NCI-H446 (cell line): ENCODE results near the gene SPAG16.

Experiments
- DNase-seq, 2 experiments: peaks; one replicate each; lab custom pipeline; 2025; lab: John Stamatoyannopoulos, UW

SPAG16 gene

DNA sequence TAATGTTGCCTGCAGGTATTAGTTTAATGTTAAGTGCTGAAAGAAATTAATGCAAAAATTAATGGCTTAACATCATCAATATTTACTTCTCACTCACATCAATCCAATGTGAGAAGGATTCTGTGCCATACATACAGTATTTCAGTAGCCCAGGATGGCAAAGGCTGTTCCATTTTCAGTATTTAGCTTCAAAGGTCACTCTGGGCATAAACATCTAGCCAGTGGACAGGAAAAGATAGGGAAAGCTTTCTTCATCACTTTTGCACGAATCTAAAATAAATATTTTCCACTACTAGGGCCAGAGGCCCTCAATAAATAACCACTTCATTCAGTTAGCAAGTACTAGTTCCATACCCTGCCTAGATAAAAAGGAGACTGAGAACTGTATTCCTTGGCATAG is 890.3 kb downstream of the SPAG16 start:
- no peak for DNase-seq

DNA sequence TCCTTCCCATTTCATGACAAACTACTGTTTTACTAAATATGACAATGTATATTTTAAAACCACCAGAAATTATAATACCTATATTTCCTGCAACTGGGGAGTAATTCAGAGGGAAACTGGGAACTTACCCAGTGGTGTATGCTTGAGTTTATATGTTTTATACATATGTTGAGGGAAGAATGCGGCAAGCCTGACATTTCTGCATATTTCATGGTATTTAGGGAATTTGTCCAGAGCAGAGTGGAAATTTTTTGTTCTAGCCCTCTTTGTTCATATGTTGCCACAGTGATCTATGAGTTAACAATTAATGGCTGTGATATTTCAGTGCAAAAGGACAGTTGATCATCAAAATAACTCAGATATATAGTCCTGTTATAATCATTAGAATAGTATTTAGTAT is 895.8 kb downstream of the SPAG16 start:
- no peak for DNase-seq

DNA sequence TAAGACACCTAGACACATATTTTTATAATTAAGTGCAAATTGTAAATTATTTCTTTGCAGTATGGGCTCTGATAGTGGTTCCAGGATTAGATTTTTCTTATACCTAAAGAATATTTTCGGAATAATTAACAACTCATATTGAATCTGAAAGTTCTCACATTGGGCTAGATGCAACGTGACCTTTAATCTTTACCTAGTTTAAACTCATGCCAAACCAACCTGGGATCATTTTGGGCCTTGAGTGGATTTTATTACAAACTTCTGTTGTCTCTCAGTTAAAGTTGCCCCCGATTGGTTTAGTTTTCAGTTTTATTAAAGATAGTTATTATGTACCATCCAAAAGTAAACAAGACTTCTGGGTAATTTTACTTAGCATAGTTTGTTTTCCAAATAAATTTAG is 896.4 kb downstream of the SPAG16 start:
- no peak for DNase-seq

GRCh38 chr2:214184461-214184860 is 900.2 kb downstream of the SPAG16 start:
- DNase-seq = no peak

DNA sequence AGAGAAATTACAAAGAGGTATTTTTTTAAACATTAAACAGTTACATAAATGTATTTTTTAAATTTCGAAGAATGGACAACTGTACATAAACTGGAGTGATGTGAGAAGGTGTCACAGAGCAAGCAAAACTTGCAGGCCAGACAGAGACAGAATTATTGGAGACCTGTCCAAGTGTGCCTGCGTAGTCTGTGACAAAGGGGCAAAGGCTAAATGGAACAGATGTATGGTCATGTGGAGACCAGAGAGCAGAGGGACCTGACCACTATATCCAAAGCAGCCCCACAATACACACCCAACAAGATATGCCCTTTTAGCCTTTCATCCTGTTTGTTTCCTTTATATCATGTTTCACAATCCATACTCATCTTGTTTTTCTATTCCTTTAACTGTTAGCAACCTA is 901.3 kb downstream of the SPAG16 start:
- no peak for DNase-seq

- DNase-seq = no peak
These were observed 908.4 kb downstream of the SPAG16 start for GRCh38 chr2:214192711-214193110.

GRCh38 chr2:214193943-214194342 is 909.7 kb downstream of the SPAG16 start:
- DNase-seq = peak in 1 of 2 experiments; percentile 5

- no peak for DNase-seq
These were observed 912.0 kb downstream of the SPAG16 start for GRCh38 chr2:214196260-214196659.

GRCh38 chr2:214201892-214202291 is 917.6 kb downstream of the SPAG16 start:
- peak in 1 of 2 experiments; percentile 4 for DNase-seq

- DNase-seq = peak in 1 of 2 experiments; percentile 2
These were observed 919.0 kb downstream of the SPAG16 start for GRCh38 chr2:214203214-214203613.

- no peak for DNase-seq
These were observed 919.6 kb downstream of the SPAG16 start for GRCh38 chr2:214203744-214204289.

DNA sequence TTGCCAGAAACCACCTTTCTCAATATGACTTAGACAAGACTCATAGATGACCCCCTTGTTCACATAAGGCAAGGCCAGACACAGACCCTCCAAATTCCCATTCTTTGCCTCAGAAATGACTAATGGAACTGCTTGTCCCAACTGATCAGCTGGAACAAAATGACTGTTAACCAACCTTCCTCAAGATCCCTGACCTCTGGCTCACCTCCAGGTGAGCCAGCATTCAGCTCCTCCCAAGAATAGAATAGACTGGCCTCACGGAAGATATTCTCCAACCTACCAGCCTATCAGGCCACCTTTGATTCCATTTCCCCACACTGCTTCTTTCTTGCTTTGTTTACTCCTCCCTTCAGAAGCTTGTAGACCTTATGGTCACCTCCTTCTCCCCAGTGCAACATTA is 930.8 kb downstream of the SPAG16 start:
- DNase-seq = no peak

DNA sequence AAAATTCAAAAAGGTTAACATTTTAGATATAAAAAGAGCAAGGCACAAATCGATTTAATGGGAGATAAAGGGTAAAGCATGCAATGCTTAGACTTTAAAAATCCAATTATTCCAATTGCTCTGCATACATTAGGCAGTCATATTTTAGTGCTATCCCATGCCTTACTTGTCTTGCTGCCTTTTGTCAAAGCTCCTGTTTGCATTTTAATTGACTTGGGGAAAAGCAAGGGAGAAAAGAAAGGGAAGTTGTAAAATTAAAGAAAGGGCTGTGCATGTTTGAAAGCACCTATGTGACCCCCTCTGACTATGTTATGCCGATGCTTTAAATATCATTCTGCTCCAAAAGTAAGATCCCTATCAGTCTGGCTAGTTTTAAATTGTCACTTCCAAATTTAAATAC is 932.9 kb downstream of the SPAG16 start:
- no peak for DNase-seq

DNA sequence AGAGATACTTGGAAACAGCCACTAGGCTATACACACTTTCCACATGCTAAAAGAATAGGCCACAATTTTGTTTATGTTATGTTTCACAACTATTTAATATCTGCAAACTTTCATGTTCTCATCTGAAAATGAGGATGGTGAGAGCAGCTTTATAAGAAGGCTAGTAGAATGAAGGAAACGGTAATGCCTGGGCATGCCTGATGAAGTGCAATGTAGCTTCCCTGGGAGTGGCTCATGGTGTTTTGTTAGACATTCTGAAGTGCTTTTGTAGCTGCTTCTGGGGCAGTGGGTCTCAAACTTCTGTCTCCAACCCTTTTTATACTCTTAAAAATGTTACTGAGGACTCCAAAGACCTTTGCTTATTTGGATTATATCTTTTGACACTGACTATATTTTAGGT is 933.3 kb downstream of the SPAG16 start:
- DNase-seq = no peak

GRCh38 chr2:214220251-214220650 is 936.0 kb downstream of the SPAG16 start:
- DNase-seq = no peak

- DNase-seq = no peak
These were observed 941.8 kb downstream of the SPAG16 start for GRCh38 chr2:214226061-214226460.

DNA sequence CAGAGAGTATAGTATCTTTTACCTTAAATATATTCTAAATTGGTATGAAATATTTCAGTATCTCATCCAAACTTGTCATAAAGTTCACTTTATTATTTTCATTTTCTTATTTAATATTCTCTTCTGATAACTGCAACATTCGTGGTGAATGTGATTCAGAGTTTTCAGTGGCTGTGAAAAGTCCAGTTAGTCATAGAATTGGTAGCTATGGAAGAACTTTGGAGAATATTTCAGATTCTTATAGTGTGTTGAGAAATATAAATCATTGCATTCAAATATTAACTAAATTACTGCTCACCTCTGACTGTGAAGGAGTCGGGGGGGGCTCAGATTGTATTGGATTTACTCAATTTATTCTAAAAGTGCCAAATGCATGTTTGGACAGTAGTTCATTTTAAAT is 948.0 kb downstream of the SPAG16 start:
- DNase-seq = no peak

- DNase-seq = no peak
These were observed 948.9 kb downstream of the SPAG16 start for GRCh38 chr2:214233164-214233563.

DNA sequence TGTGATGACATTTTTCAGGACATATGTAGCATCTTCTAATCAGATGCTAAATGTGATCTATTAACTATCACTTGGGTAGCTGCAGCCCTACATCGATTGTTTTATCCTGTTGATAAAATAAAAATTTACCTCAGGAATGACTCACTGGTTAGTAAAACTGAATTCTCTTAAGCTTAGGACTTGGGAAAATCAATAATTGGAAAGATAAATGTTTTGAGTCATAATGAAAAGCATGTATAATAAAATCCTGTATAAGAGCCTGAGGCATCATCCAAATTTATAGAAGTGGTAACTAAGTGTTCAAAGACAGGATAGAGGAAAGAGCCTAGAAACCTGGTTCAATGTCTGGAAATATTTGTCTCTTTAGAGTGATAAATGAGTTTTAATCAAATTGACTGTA is 958.5 kb downstream of the SPAG16 start:
- no peak for DNase-seq

GRCh38 chr2:214244847-214245246 is 960.6 kb downstream of the SPAG16 start:
- DNase-seq = no peak

- DNase-seq = no peak
These were observed 962.2 kb downstream of the SPAG16 start for GRCh38 chr2:214246417-214246816.

DNA sequence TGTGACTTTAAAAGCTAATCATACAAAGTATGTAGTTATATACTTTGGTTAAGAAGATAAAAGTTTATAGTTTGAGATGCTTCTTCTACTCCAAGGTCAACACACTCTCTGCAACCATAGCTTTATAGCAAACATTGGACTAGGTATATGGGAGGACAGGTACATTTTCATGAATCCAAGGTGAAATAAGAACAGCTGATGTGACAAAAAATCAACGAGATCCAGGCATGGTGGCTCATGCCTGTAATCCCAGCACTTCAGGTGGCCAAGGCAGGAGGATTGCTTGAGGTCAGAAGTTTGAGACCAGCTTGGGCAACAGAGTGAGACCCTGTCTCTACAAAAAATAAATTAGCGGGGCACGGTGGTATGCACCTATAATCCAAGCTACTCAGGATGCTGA is 963.3 kb downstream of the SPAG16 start:
- no peak for DNase-seq

DNA sequence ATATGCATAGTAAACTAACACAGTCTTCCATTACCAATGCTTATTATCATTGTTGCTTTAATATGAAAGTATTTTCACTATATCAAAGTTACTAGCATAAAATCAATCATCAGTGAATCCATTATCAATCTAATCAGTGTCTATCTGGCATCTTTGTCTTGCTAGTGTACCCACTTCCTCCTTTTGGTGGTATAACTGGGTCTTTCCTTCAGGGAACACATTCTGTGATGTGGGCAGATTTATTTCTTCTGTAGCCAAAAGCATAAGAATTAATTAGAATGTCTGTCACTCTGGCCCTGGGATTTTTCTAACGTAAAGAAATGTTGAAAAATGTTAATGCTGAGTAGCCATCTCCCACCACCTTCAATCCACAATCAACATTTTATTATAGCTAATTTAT is 970.8 kb downstream of the SPAG16 start:
- no peak for DNase-seq

- DNase-seq = no peak
These were observed 977.4 kb downstream of the SPAG16 start for GRCh38 chr2:214261683-214262082.

GRCh38 chr2:214264171-214264570 is 979.9 kb downstream of the SPAG16 start:
- DNase-seq = no peak
